MCF 10A (cell line): ENCODE results near the gene RPL36AL. TPM values are rescaled to one million over a fixed set of nuclear protein-coding genes. Genes with fewer than 3 reads are reported as not detected.
"Not testable (repeated sequence)": the region's sequence is repeated elsewhere in the genome, so short reads cannot be mapped to it uniquely, and the experiment has no call there.

Source experiments
- BruUV-seq: library from RNA; stranded (reverse); fragments of 400-500 nt; replicated peaks from 2 replicates; lab custom pipeline; 2021; lab: Mats Ljungman, UMichigan
- CTCF ChIA-PET: fragments of 300-600 bp; sonication (Branson Sonifier 250); formaldehyde crosslinking; extraction: SDS; loops from one replicate; lab custom pipeline; 2021; ENCODE audit warnings: antibody characterized with exemption, inconsistent platforms; lab: Yijun Ruan, JAX
- POLR2A ChIA-PET: fragments of 300-600, 350-650 bp; sonication (Branson Sonifier 250); formaldehyde crosslinking; extraction: SDS; loops from one replicate; lab custom pipeline; 2020; ENCODE audit warnings: antibody characterized with exemption, inconsistent platforms; lab: Yijun Ruan, JAX
- DNase-seq: peaks from one replicate; pipeline ENCODE4 v3.0.0-alpha.2; 2018; ENCODE audit not compliant: unreplicated experiment
- H3K27ac Mint-ChIP-seq: one replicate; pipeline ENCODE4 v1.8.0; 2022; ENCODE audit warnings: mild to moderate bottlenecking, low read depth, mixed read lengths; ENCODE audit not compliant: unreplicated experiment
- H3K27me3 Mint-ChIP-seq: one replicate; pipeline ENCODE4 v1.8.0; 2022; ENCODE audit warnings: mixed read lengths; ENCODE audit not compliant: insufficient read depth, unreplicated experiment
- H3K36me3 Mint-ChIP-seq: one replicate; pipeline ENCODE4 v1.8.0; 2022; ENCODE audit warnings: mild to moderate bottlenecking, moderate library complexity, mixed read lengths; ENCODE audit not compliant: insufficient read depth, unreplicated experiment
- H3K4me1 Mint-ChIP-seq: one replicate; pipeline ENCODE4 v1.8.0; 2022; ENCODE audit warnings: mixed read lengths; ENCODE audit not compliant: insufficient read depth, unreplicated experiment
- H3K4me3 Mint-ChIP-seq: one replicate; pipeline ENCODE4 v1.8.0; 2022; ENCODE audit warnings: mild to moderate bottlenecking, moderate library complexity, mixed read lengths; ENCODE audit not compliant: unreplicated experiment
- H3K9me3 Mint-ChIP-seq: one replicate; pipeline ENCODE4 v1.8.0; 2022; ENCODE audit warnings: mixed read lengths; ENCODE audit not compliant: unreplicated experiment
- intact Hi-C: fragments of 100-400 bp; cut with micrococcal nuclease; formaldehyde crosslinking; loops from 2 replicates; pipeline ENCODE4 v1.14.1; 2022
- total RNA-seq: library from RNA; stranded (reverse); gene quantifications from 2 replicates; pipeline ENCODE4 v1.2.3, GENCODE V29; 2022
- TF ChIP-seq, protein P1 (sequence below): fragments of 200-600 bp; IDR thresholded peaks from one replicate; pipeline ENCODE4 v1.8.0; 2022; ENCODE audit warnings: antibody characterized with exemption, mild to moderate bottlenecking; ENCODE audit not compliant: unreplicated experiment

The RPL36AL gene
- total RNA-seq, 1 experiment from 2014 or later: 257 TPM

DNA sequence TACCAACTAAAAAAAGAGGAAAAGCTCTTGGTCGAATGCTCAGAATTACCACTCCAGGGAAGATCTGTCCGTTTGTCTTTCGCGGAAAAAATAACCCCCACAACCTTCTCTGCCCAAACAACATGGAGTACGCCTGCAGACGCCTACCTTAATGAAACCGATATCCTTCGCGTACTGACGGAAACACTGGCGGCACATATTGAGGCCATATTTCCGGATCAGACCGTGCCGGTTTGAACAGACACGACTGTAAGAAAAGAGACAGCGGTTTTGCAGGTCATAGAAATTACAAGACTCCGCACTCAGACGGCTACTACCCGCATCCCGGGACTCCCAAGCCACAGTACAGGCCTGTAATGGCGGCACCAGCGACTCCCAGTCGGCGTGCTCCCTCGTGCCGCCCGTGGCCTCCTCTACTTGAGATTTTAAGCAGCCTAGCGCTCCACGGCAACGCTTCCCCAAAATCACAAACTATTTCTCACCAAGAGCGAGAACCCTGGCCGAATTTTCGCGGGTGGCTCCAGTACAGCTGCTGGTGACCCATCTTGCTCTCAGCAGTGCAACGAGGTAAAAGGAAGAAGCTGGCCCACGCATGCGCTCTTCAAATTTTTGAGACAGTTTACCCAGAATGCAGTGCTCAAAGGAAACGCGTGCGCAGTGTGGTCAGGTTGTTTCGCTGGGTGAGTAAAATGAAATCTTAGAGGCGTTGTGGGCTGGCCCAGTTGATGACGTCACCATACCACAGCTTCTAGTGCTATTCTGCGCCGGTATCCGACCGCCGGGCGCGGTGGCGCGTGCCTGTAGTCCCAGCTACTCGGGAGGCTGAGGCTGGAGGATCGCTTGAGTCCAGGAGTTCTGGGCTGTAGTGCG lies 34.4 kb downstream of the RPL36AL start, which contains the start of gene RPS29:
RPS29 (minus strand) TSS at position 578 of the 870 bp plus-strand sequence; CDS start at position 544, 34 bp downstream.
- intact Hi-C loops: loop anchor here (1.0 kb wide), 1 partner anchor 34 kb away; the partner anchor contains the start of genes MGAT2 and RPL36AL
- Mint-ChIP-seq H3K4me3 (peak within 1 kb of the TSS; percentile 81), H3K36me3 (peaks cover 65% of the 10 kb centered on the region), H3K27me3 (no peaks in the 10 kb centered on the region), H3K9me3 (no peaks in the 10 kb centered on the region), H3K4me1 (peaks cover 19% of the 10 kb centered on the region), H3K27ac (peak within 1 kb of the TSS; percentile 98)
- TF ChIP-seq, protein P1, sequence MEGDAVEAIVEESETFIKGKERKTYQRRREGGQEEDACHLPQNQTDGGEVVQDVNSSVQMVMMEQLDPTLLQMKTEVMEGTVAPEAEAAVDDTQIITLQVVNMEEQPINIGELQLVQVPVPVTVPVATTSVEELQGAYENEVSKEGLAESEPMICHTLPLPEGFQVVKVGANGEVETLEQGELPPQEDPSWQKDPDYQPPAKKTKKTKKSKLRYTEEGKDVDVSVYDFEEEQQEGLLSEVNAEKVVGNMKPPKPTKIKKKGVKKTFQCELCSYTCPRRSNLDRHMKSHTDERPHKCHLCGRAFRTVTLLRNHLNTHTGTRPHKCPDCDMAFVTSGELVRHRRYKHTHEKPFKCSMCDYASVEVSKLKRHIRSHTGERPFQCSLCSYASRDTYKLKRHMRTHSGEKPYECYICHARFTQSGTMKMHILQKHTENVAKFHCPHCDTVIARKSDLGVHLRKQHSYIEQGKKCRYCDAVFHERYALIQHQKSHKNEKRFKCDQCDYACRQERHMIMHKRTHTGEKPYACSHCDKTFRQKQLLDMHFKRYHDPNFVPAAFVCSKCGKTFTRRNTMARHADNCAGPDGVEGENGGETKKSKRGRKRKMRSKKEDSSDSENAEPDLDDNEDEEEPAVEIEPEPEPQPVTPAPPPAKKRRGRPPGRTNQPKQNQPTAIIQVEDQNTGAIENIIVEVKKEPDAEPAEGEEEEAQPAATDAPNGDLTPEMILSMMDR: no peak
- POLR2A ChIA-PET: interaction anchor here (0.7 to 6.5 kb wide), 24 partner anchors 11 to 974 kb away, joined by 3 to 179 read pairs (median 4); partner anchors contain the start of genes ATL1, DNAAF2, KLHDC2 and LRR1
- CTCF ChIA-PET: interaction anchor here (0.5 to 5.0 kb wide), 11 partner anchors 9 to 174 kb away, joined by 3 to 30 read pairs (median 5); partner anchors contain the start of genes LRR1, MGAT2 and RPL36AL
- DNase-seq: peak; percentile 99
- TSS peak; percentile 64 for BruUV-seq

DNA sequence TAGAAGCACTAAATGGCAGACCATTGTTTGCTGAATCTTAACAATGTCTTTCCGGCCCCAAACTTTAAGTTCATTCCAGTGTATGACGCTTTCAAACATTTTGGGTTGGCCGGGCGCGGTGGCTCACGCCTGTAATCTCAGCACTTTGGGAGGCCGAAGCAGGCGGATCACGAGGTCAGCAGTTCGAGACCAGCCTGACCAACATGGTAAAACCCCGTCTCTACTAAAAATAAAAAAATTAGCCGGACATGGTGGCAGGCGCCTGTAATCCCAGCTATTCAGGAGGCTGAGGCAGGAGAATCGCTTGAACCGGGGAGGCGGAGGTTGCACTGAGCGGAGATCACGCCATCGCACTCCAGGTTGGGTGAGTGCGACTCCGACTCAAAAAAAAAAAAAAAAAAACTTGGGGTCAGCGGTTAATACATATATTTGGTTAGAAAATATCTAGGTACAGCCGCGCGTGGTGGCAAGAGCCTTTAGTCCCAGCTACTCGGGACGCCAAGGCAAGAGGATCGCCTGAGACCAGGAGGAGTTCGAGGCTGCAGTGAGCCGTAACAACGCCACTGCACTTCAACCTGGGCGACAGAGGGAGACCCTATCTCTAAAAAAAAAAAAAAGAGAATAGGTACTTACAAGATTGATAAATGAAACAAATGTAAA lies 35.3 kb downstream of the RPL36AL start:
- Mint-ChIP-seq H3K4me1 (peaks cover 19% of the 10 kb centered on the region), H3K4me3 (peak overlapping the region; percentile 81), H3K27ac (peak overlapping the region; percentile 98), H3K36me3 (peaks cover 66% of the 10 kb centered on the region)
- ChIA-PET CTCF (interaction anchor here (0.5 to 5.0 kb wide), 13 partner anchors 10 to 1597 kb away, joined by 3 to 30 read pairs (median 4); partner anchors contain the start of genes LRR1, MGAT2 and RPL36AL), POLR2A (interaction anchor here (0.6 to 6.5 kb wide), 14 partner anchors 12 to 974 kb away, joined by 3 to 179 read pairs (median 4); partner anchors contain the start of genes DNAAF2, KLHDC2, LRR1 and MGAT2)
- intact Hi-C loops, H3K27me3 Mint-ChIP-seq, DNase-seq, BruUV-seq, H3K9me3 Mint-ChIP-seq: not testable (repeated sequence)

DNA sequence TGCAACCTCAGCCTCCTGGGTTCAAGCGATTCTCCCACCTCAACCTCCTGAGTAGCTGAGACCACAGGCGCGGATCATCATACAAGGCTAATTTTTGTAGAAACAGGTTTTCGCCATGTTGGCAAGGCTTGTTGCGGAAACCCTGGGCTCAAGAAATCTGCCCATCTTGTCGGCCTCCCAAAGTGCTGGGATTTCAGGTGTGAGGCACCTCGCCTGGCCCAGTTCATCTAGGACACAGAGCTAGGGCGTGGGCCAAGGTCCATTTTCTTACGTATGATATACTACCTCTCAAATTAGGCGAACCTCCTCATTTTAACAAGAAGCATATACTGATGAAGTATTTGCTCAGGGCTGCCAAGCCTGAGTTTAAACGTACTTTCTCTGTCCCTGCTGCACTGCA lies 36.4 kb downstream of the RPL36AL start:
- Mint-ChIP-seq H3K27ac (peak overlapping the region; percentile 98), H3K4me1 (peaks cover 19% of the 10 kb centered on the region), H3K36me3 (peaks cover 70% of the 10 kb centered on the region), H3K27me3 (no peaks in the 10 kb centered on the region), H3K4me3 (peak overlapping the region; percentile 81), H3K9me3 (no peaks in the 10 kb centered on the region)
- CTCF ChIA-PET: interaction anchor here (0.7 to 5.0 kb wide), 6 partner anchors 11 to 123 kb away, joined by 3 to 30 read pairs (median 4); no protein-coding TSS in a partner anchor
- TF ChIP-seq, protein P1: no peak
- intact Hi-C loops: no loop called here
- POLR2A ChIA-PET: interaction anchor here (1.0 to 6.5 kb wide), 5 partner anchors 13 to 975 kb away, joined by 3 to 179 read pairs (median 37); partner anchors contain the start of genes KLHDC2, LRR1, MGAT2 and RPL36AL
- BruUV-seq: no TSS peak
- DNase-seq: no peak

DNA sequence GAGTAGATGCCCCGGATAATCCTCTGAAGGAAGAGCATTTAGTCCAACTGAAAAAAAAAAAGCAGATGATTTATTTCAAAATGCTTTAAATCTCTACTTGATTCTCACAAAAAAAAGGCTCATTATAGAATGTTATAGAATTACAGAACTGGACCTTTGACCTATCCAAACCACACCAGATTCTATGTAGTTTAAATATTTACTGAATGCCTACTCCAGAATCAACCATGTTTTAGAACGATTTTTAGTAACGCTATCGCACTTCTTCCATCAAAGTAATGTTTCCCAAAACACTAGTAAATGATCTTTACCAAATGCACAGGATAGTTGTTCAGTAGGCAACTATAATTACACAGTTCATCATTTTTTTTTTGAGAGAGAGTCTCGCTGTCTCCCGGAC lies 36.8 kb downstream of the RPL36AL start:
- Mint-ChIP-seq H3K4me3 (peak overlapping the region; percentile 81), H3K27ac (no peak overlapping the region), H3K36me3 (peaks cover 74% of the 10 kb centered on the region), H3K27me3 (no peaks in the 10 kb centered on the region), H3K4me1 (peaks cover 19% of the 10 kb centered on the region), H3K9me3 (no peaks in the 10 kb centered on the region)
- TF ChIP-seq, protein P1: no peak
- intact Hi-C loops: no loop called here
- no peak for DNase-seq
- no TSS peak for BruUV-seq
- ChIA-PET CTCF (interaction anchor here (0.6 to 5.0 kb wide), 2 partner anchors 122 to 355 kb away, joined by 3 to 30 read pairs; no protein-coding TSS in a partner anchor), POLR2A (interaction anchor here (4.1 to 6.5 kb wide), 2 partner anchors 40 to 185 kb away, joined by 37 to 179 read pairs; partner anchors contain the start of genes KLHDC2, MGAT2 and RPL36AL)
